ENCODE data around the gene IL13RA1. TPM values are rescaled to one million over a fixed set of nuclear protein-coding genes. Genes with fewer than 3 reads are reported as not detected.
"Not testable (repeated sequence)": the region's sequence is repeated elsewhere in the genome, so short reads cannot be mapped to it uniquely, and the experiment has no call there.

IL13RA1 gene
- total RNA-seq (1 to 10 TPM in 1 of 2 experiments, under 1 TPM in 1; 0.94 to 1.3 TPM), polyA plus RNA-seq (under 1 TPM in 2 of 3 donors, not detected in 1; 0.06 TPM), total RNA-seq (0 to 0.35 (median 0) reads per million in 6 experiments)

GRCh38 chrX:118726887-118727685 lies at the start of gene IL13RA1:
IL13RA1 (plus strand) TSS chrX:118727606; CDS start chrX:118727639, 33 bp downstream.
- Mint-ChIP-seq H3K36me3 (no peaks in the 10 kb centered on the region), H3K9me3 (peaks cover 0 to 3% (median 0%) of the 10 kb centered on the region in 9 donors), H3K27me3 (peaks cover 7 to 26% (median 15%) of the 10 kb centered on the region in 5 donors), H3K4me3 (peak within 1 kb of the TSS; percentile 49 to 77 (median 62)), H3K27ac (peak within 1 kb of the TSS in 1 of 10 donors; percentile 25), H3K4me1 (peaks cover 1 to 48% (median 5%) of the 10 kb centered on the region in 4 donors)
- POLR2A ChIA-PET: interaction anchor here (0.6 kb wide), 1 partner anchor 8 kb away, joined by 3 read pairs; no protein-coding TSS in a partner anchor
- ATAC-seq (peak; percentile 32 to 67), DNase-seq (peak in 2 of 10 donors; percentile 5 to 9)

DNA sequence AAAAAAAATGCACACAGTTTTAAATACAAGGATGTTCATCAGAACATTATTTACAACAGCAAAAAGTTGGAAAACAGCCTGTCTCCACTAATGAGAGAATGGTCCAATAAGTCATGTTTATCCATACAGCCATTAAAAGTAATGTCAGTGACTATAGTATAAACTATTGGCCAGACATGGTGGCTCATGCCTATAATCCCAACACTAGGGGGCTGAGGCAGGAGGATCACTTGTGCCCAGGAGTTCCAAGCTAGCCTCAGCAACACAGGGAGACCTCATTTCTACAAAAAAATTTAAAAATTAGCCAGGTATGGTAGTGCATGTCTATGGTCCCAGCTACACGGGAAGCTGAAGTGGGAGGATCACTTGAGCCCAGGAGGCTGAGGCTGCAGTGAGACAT lies 48.1 kb upstream of the IL13RA1 start:
- Mint-ChIP-seq H3K4me3 (no peak overlapping the region), H3K4me1 (no peaks in the 10 kb centered on the region), H3K27ac (peak overlapping the region in 2 of 10 donors; percentile 29 to 47), H3K9me3 (no peaks in the 10 kb centered on the region), H3K36me3 (peaks cover 0 to 57% (median 2%) of the 10 kb centered on the region in 3 donors), H3K27me3 (no peaks in the 10 kb centered on the region)
- DNase-seq (no peak), ATAC-seq (no peak)
- POLR2A ChIA-PET: no interaction called here

DNA sequence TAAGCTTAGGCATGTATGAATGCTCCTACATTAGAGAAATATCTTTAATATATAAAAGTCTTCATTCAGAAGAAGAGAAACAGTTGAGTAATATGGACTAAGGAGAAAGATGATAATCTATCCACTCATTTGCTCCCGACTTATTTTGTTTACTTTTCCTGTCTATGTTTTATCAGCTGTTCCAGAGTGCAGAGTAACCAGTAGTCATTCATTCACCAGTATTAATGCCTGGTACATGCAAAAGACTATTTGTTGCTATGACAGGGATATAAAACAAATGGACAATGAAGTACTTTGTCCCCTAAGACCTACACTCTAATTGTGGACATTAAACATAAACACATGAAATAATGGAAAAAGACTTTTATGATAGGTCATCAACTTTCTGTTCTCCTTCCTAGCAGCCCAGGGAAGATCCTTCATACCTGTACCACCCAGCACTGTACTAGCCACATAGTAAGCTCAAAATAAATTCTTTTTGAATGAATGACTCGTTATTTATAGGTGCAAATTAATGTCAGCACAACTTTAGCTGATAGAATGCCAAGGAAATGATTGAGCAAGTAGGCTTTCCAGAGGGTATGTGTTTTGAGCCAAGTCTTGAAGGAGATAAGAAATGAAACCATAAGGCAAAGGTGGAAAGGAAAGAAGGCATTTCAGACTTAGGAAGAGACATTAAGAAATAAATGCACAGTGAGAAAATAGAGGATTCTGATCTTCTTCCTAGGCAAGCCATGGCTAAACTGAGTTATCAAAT lies 45.0 kb upstream of the IL13RA1 start:
- Mint-ChIP-seq H3K27ac (peak overlapping the region in 3 of 10 donors; percentile 11 to 35 (median 18)), H3K36me3 (peaks cover 0 to 65% (median 7%) of the 10 kb centered on the region in 3 donors), H3K27me3 (no peaks in the 10 kb centered on the region), H3K4me1 (no peaks in the 10 kb centered on the region), H3K9me3 (no peaks in the 10 kb centered on the region), H3K4me3 (no peak overlapping the region)
- POLR2A ChIA-PET: no interaction called here
- DNase-seq (no peak), ATAC-seq (no peak)

DNA sequence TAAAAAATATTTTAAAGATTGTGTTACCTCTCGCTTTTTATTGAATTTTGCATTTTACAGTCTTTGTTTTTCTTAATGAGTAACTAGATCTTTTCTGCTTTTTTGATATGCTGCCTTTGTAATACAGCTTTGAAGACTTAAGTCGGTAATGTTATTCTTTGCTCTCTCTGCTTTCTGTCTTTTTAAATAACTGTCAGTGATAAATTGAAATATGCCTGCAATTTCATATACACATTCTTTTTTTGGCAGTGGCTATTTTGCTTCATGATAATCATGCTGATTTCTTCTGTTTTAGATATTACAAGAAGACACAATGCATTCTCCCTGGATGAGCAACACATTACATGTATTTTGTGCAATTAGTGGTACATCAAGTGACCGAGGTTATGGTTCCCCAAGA lies 42.0 kb upstream of the IL13RA1 start:
- no peak for DNase-seq
- Mint-ChIP-seq H3K27ac (peak overlapping the region in 1 of 10 donors; percentile 7), H3K4me3 (no peak overlapping the region), H3K4me1 (peaks cover 0 to 3% (median 0%) of the 10 kb centered on the region in 4 donors), H3K9me3 (no peaks in the 10 kb centered on the region), H3K27me3 (no peaks in the 10 kb centered on the region), H3K36me3 (peaks cover 0 to 59% (median 9%) of the 10 kb centered on the region in 3 donors)
- no peak for ATAC-seq
- POLR2A ChIA-PET: no interaction called here

- no peak overlapping the region for H3K4me3 Mint-ChIP-seq
- POLR2A ChIA-PET: no interaction called here
- no peak for ATAC-seq
- DNase-seq: no peak
- H3K36me3 Mint-ChIP-seq: peaks cover 0 to 45% (median 9%) of the 10 kb centered on the region in 3 donors
- H3K27me3 Mint-ChIP-seq: no peaks in the 10 kb centered on the region
- H3K4me1 Mint-ChIP-seq: peaks cover 0 to 3% (median under 1%) of the 10 kb centered on the region in 4 donors
- H3K27ac Mint-ChIP-seq: peak overlapping the region in 2 of 10 donors; percentile 37 to 56
- no peaks in the 10 kb centered on the region for H3K9me3 Mint-ChIP-seq
Measured at GRCh38 chrX:118688935-118689334, 38.5 kb upstream of the IL13RA1 start.

GRCh38 chrX:118693843-118694242 lies 33.6 kb upstream of the IL13RA1 start:
- POLR2A ChIA-PET: no interaction called here
- no peaks in the 10 kb centered on the region for H3K9me3 Mint-ChIP-seq
- no peak for ATAC-seq
- peaks cover 0 to 18% (median 4%) of the 10 kb centered on the region in 3 donors for H3K36me3 Mint-ChIP-seq
- H3K4me3 Mint-ChIP-seq: no peak overlapping the region
- peaks cover 2 to 17% (median 3%) of the 10 kb centered on the region in 4 donors for H3K4me1 Mint-ChIP-seq
- DNase-seq: no peak
- H3K27me3 Mint-ChIP-seq: no peaks in the 10 kb centered on the region
- H3K27ac Mint-ChIP-seq: peak overlapping the region in 3 of 10 donors; percentile 43 to 57 (median 44)

GRCh38 chrX:118694638-118695037 lies 32.8 kb upstream of the IL13RA1 start:
- POLR2A ChIA-PET: no interaction called here
- Mint-ChIP-seq H3K9me3 (no peaks in the 10 kb centered on the region), H3K27me3 (no peaks in the 10 kb centered on the region), H3K36me3 (peaks cover 0 to 14% (median 4%) of the 10 kb centered on the region in 3 donors), H3K4me3 (no peak overlapping the region), H3K4me1 (peaks cover 2 to 22% (median 4%) of the 10 kb centered on the region in 4 donors), H3K27ac (peak overlapping the region in 3 of 10 donors; percentile 59 to 68 (median 68))
- DNase-seq: no peak
- no peak for ATAC-seq

GRCh38 chrX:118698516-118699170 lies 28.8 kb upstream of the IL13RA1 start:
- no peak for ATAC-seq
- DNase-seq: no peak
- Mint-ChIP-seq H3K36me3 (peaks cover 0 to 2% (median 0%) of the 10 kb centered on the region in 3 donors), H3K4me1 (peaks cover 2 to 26% (median 4%) of the 10 kb centered on the region in 4 donors), H3K9me3 (peaks cover 0 to 6% (median 0%) of the 10 kb centered on the region in 9 donors), H3K27ac (peak overlapping the region in 8 of 10 donors; percentile 13 to 85 (median 48)), H3K27me3 (no peaks in the 10 kb centered on the region), H3K4me3 (peak overlapping the region in 1 of 10 donors; percentile 15)
- POLR2A ChIA-PET: interaction anchor here (0.6 kb wide), 1 partner anchor 15 kb away, joined by 8 read pairs; no protein-coding TSS in a partner anchor

- H3K4me3 Mint-ChIP-seq: no peak overlapping the region
- POLR2A ChIA-PET: interaction anchor here (0.7 kb wide), 1 partner anchor 16 kb away, joined by 3 read pairs; no protein-coding TSS in a partner anchor
- peak overlapping the region in 3 of 10 donors; percentile 9 to 29 (median 21) for H3K27ac Mint-ChIP-seq
- no peaks in the 10 kb centered on the region for H3K36me3 Mint-ChIP-seq
- peaks cover 0 to 16% (median 5%) of the 10 kb centered on the region in 4 donors for H3K4me1 Mint-ChIP-seq
- ATAC-seq: no peak
- H3K9me3 Mint-ChIP-seq: peaks cover 0 to 6% (median 0%) of the 10 kb centered on the region in 9 donors
- DNase-seq: no peak
- H3K27me3 Mint-ChIP-seq: no peaks in the 10 kb centered on the region
Measured at GRCh38 chrX:118702741-118703140, 24.7 kb upstream of the IL13RA1 start.

DNA sequence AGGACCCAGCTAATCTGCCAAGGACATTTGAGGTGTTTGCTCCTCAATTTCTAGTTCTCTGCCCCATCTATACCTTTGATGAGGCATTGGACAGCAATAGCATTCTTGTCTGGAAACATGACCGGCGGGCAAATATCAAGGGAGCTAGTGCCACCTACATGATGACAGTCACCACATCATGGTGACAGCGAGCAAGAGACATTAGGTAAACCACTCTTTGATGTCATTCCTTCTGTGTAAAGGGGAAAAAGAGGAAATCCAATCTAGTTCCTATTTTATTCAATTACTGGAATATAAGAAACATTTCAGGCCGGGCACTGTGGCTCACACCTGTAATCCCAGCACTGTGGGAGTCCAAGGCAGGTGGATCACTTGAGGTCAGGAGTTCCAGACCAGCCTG lies 20.7 kb upstream of the IL13RA1 start:
- no peak for ATAC-seq
- DNase-seq: no peak
- Mint-ChIP-seq H3K4me1 (peaks cover 0 to 6% (median 3%) of the 10 kb centered on the region in 4 donors), H3K27me3 (no peaks in the 10 kb centered on the region), H3K9me3 (peaks cover 0 to 6% (median 0%) of the 10 kb centered on the region in 9 donors), H3K27ac (no peak overlapping the region), H3K4me3 (peak overlapping the region in 1 of 10 donors; percentile 29), H3K36me3 (no peaks in the 10 kb centered on the region)
- POLR2A ChIA-PET: interaction anchor here (0.6 to 1.0 kb wide), 2 partner anchors 211 to 256 kb away, joined by 3 to 4 read pairs; partner anchors contain the start of gene DOCK11

DNA sequence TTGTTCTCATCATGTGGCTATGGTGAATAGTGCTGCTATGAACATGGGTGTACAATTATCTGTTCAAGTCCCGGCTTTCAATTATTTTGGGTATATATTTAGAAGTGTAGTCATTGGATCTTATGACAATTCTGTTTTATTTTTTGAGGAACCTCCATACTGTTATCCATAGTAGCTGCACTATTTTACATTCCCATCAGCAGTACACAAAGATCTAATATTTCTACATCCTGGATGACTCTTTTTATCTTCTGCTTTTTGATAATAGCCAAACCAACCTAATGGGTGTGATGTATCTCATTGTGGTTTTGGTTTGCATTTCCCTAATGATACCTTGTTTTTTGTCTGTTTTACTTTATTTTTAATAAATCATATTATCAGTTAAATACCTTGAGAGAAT lies 12.9 kb upstream of the IL13RA1 start:
- Mint-ChIP-seq H3K27ac (no peak overlapping the region), H3K9me3 (no peaks in the 10 kb centered on the region), H3K4me1 (peaks cover 0 to 23% (median 1%) of the 10 kb centered on the region in 4 donors), H3K27me3 (peaks cover 0 to 3% (median 2%) of the 10 kb centered on the region in 5 donors), H3K36me3 (no peaks in the 10 kb centered on the region), H3K4me3 (no peak overlapping the region)
- no peak for ATAC-seq
- DNase-seq: no peak
- POLR2A ChIA-PET: no interaction called here

DNA sequence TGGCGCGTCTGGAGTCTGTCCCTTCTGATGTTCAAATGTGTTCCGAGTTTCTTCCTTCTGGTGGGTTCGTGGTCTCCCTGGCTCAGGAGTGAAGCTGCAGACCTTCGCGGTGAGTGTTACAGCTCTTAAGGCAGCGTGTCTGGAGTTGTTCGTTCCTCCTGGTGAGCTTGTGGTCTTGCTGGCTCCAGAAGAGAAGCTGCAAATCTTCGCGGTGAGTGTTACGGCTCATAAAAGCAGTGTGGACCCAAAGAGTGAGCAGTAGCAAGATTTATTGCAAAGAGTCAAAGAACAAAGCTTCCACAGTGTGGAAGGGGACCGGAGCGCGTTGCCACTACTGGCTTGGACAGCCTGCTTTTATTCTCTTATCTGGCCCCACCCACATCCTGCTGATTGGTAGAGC lies 11.5 kb upstream of the IL13RA1 start:
- H3K27me3 Mint-ChIP-seq, ATAC-seq, H3K9me3 Mint-ChIP-seq: not testable (repeated sequence)

More for the DNA sequence above, 11.5 kb upstream of the IL13RA1 start:
- DNase-seq, H3K36me3 Mint-ChIP-seq, POLR2A ChIA-PET, H3K27ac Mint-ChIP-seq: not testable (repeated sequence)
- peaks cover 0 to 30% (median 1%) of the 10 kb centered on the region in 4 donors for H3K4me1 Mint-ChIP-seq
- peak overlapping the region in 3 of 10 donors; percentile 8 to 26 (median 21) for H3K4me3 Mint-ChIP-seq

Measured in naive thymus-derived CD8-positive, alpha-beta T cell (primary cell).